ENCODE data around the gene PHF21B. TPM values are rescaled to one million over a fixed set of nuclear protein-coding genes. Genes with fewer than 3 reads are reported as not detected.
A peak's percentile ranks its signal among the peaks of the same experiment; 100 is the strongest.

The PHF21B gene
- total and polyA plus RNA-seq, 2 donors (not counting 1 experiment from before 2014, with no cell fraction given) = 0.17 TPM; not detected in 1

GRCh38 chr22:44971651-44972362, 38.0 kb downstream of the PHF21B start:
- H3K4me1 ChIP-seq (ENCODE audit: control insufficient read depth, extremely low read depth, insufficient read depth, low read length) = no peaks in the 10 kb centered on the region
- no peak for TF ChIP-seq CTCF (conservative IDR thresholded peaks at IDR 0.05 in 1 of 2, IDR thresholded peaks at IDR 0.05 in 1 of 2; ENCODE audit: low read depth in 1 of 2, low read length in 2 of 2)
- TF ChIP-seq EZH2 (IDR thresholded peaks at IDR 0.05; ENCODE audit: low read length, missing control alignments) = peak; percentile 22
- no peak overlapping the region for H3K4me2 ChIP-seq (ENCODE audit: extremely low read depth, insufficient read depth, low read length)

GRCh38 chr22:44970291-44970690, 39.5 kb downstream of the PHF21B start:
- Histone ChIP-seq H3K79me2 (ENCODE audit: control insufficient read depth, insufficient read depth, low read length) (no peaks in the 10 kb centered on the region), H3K4me3 (replicated peaks in 1 of 4; ENCODE audit: control extremely low read depth in 1 of 4, insufficient read depth in 1 of 4, low read depth in 3 of 4, low read length in 4 of 4) (no peak overlapping the region), H3K9ac (ENCODE audit: insufficient read depth, low read length) (no peak overlapping the region), H3K9me3 (ENCODE audit: control insufficient read depth, insufficient read depth, low read depth, low read length) (no peaks in the 10 kb centered on the region), H3K27me3 (ENCODE audit: control insufficient read depth, insufficient read depth, low read length) (no peaks in the 10 kb centered on the region), H4K20me1 (ENCODE audit: control insufficient read depth, extremely low read depth, insufficient read depth, low read length) (no peaks in the 10 kb centered on the region), H3K4me2 (ENCODE audit: extremely low read depth, insufficient read depth, low read length) (no peak overlapping the region), H3K36me3 (ENCODE audit: control insufficient read depth, insufficient read depth, low read length) (no peaks in the 10 kb centered on the region), H3K27ac (ENCODE audit: insufficient read depth, low read length) (no peak overlapping the region), H2AFZ (ENCODE audit: low read length) (no peak overlapping the region), H3K4me1 (ENCODE audit: control insufficient read depth, extremely low read depth, insufficient read depth, low read length) (no peaks in the 10 kb centered on the region)
- DNase-seq (ENCODE audit: low read depth in 2 of 2) = no peak
- no peak for TF ChIP-seq CTCF (conservative IDR thresholded peaks at IDR 0.05 in 1 of 2, IDR thresholded peaks at IDR 0.05 in 1 of 2; ENCODE audit: low read depth in 1 of 2, low read length in 2 of 2)
- TF ChIP-seq EZH2 (IDR thresholded peaks at IDR 0.05; ENCODE audit: low read length, missing control alignments) = no peak

More at GRCh38 chr22:44971651-44972362, 38.0 kb downstream of the PHF21B start:
- Histone ChIP-seq H3K27me3 (ENCODE audit: control insufficient read depth, insufficient read depth, low read length) (no peaks in the 10 kb centered on the region), H4K20me1 (ENCODE audit: control insufficient read depth, extremely low read depth, insufficient read depth, low read length) (no peaks in the 10 kb centered on the region), H3K79me2 (ENCODE audit: control insufficient read depth, insufficient read depth, low read length) (no peaks in the 10 kb centered on the region), H3K4me3 (replicated peaks in 1 of 4; ENCODE audit: control extremely low read depth in 1 of 4, insufficient read depth in 1 of 4, low read depth in 3 of 4, low read length in 4 of 4) (no peak overlapping the region), H3K36me3 (ENCODE audit: control insufficient read depth, insufficient read depth, low read length) (no peaks in the 10 kb centered on the region), H3K27ac (ENCODE audit: insufficient read depth, low read length) (no peak overlapping the region), H3K9ac (ENCODE audit: insufficient read depth, low read length) (no peak overlapping the region), H3K9me3 (ENCODE audit: control insufficient read depth, insufficient read depth, low read depth, low read length) (no peaks in the 10 kb centered on the region), H2AFZ (ENCODE audit: low read length) (no peak overlapping the region)
- no peak for DNase-seq (ENCODE audit: low read depth in 2 of 2)

- Histone ChIP-seq H3K36me3 (ENCODE audit: control insufficient read depth, insufficient read depth, low read length) (no peaks in the 10 kb centered on the region), H3K9me3 (ENCODE audit: control insufficient read depth, insufficient read depth, low read depth, low read length) (no peaks in the 10 kb centered on the region), H3K9ac (ENCODE audit: insufficient read depth, low read length) (no peak overlapping the region), H3K4me1 (ENCODE audit: control insufficient read depth, extremely low read depth, insufficient read depth, low read length) (no peaks in the 10 kb centered on the region), H3K4me2 (ENCODE audit: extremely low read depth, insufficient read depth, low read length) (no peak overlapping the region), H2AFZ (ENCODE audit: low read length) (no peak overlapping the region), H4K20me1 (ENCODE audit: control insufficient read depth, extremely low read depth, insufficient read depth, low read length) (no peaks in the 10 kb centered on the region), H3K27ac (ENCODE audit: insufficient read depth, low read length) (no peak overlapping the region), H3K79me2 (ENCODE audit: control insufficient read depth, insufficient read depth, low read length) (no peaks in the 10 kb centered on the region), H3K27me3 (ENCODE audit: control insufficient read depth, insufficient read depth, low read length) (no peaks in the 10 kb centered on the region), H3K4me3 (replicated peaks in 1 of 4; ENCODE audit: control extremely low read depth in 1 of 4, insufficient read depth in 1 of 4, low read depth in 3 of 4, low read length in 4 of 4) (no peak overlapping the region)
- TF ChIP-seq EZH2 (IDR thresholded peaks at IDR 0.05; ENCODE audit: low read length, missing control alignments) (no peak), CTCF (conservative IDR thresholded peaks at IDR 0.05 in 1 of 2, IDR thresholded peaks at IDR 0.05 in 1 of 2; ENCODE audit: low read depth in 1 of 2, low read length in 2 of 2) (no peak)
- no peak for DNase-seq (ENCODE audit: low read depth in 2 of 2)
Measured at GRCh38 chr22:44969817-44970216, 40.0 kb downstream of the PHF21B start.
